ENCODE results near the gene ARHGAP8.

- no peak for TF ChIP-seq EZH2 (IDR thresholded peaks at IDR 0.05; ENCODE audit: low read length, missing control alignments)
- no peak for TF ChIP-seq CTCF (conservative IDR thresholded peaks at IDR 0.05 in 1 of 2, IDR thresholded peaks at IDR 0.05 in 1 of 2; ENCODE audit: low read depth in 1 of 2, low read length in 2 of 2)
Observed at GRCh38 chr22:44816141-44816540, 63.8 kb downstream of the ARHGAP8 start.
